GM12891 (cell line): Measurements from ENCODE around the gene PAIP1.

Source experiments
- PAX5 ChIP-seq: IDR thresholded peaks from 2 replicates; pipeline ENCODE4 v1.6.1; 2011; ENCODE audit warnings: low read length, moderate library complexity, mild to moderate bottlenecking; ENCODE audit not compliant: insufficient read depth, severe bottlenecking
- POLR2A ChIP-seq: IDR thresholded peaks from 2 replicates; pipeline ENCODE4 v1.6.1; 2011; ENCODE audit warnings: low read depth, low read length, control low read depth
- POLR2AphosphoS5 ChIP-seq: IDR thresholded peaks from 2 replicates; pipeline ENCODE4 v1.6.1; 2011; ENCODE audit warnings: low read depth, low read length, control low read depth
- POU2F2 ChIP-seq: IDR thresholded peaks from 2 replicates; pipeline ENCODE4 v1.6.1; 2011; ENCODE audit warnings: low read depth, mild to moderate bottlenecking, control low read depth, low read length, moderate library complexity
- SPI1 ChIP-seq: IDR thresholded peaks from 2 replicates; pipeline ENCODE4 v1.6.1; 2011; ENCODE audit warnings: low read depth, low read length, control low read depth
- TAF1 ChIP-seq: IDR thresholded peaks from 2 replicates; pipeline ENCODE4 v1.6.1; 2011; ENCODE audit warnings: low read depth, low read length, control low read depth

DNA sequence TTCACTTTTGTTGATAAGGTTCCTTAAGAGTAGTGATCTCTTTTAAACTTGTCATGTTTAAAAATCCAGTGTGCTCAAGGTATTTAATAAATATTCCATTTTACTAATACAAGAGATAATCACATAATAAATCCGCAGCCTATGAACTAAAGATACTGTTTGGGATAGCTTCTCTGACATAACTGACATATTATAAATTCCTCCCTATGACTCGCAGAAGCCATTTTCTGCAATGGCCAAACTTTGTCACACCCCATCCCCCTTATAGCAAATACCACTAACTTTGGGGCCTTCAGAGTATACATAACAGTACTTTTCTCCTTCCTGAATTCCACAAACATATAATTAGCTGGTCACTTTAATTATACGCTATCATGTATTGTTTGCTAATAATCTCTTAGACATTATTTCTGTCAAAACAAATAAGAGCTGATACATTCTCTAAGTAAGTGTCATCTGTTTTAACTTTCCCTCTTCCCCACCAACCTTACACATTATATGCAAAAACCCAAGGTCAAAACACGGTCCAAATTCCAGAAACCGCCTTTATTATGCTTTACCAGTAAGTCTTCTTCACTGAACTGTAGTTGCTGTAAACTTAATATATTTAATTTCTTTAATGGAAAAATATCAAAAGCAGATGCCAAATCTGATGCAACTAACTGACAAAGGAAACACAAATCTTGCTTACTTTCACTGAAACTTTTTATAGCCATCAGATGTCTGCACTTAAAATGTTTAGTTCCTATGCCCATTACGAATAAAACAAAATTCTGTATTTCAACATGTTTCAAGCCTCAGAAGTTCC lies 74.2 kb downstream of the PAIP1 start:
- TF ChIP-seq POLR2A (no peak), POLR2AphosphoS5 (no peak), POU2F2 (no peak), TAF1 (no peak), SPI1 (no peak), PAX5 (no peak)
